AG20443 (cell line): ENCODE results near the gene H1-8.
"Not testable (repeated sequence)": the region's sequence is repeated elsewhere in the genome, so short reads cannot be mapped to it uniquely, and the experiment has no call there.

Experiments used
- DNase-seq: peaks from one replicate; pipeline ENCODE4 v3.0.0; 2012; ENCODE audit warnings: low spot score, mixed read lengths

Gene H1-8

GRCh38 chr3:129533406-129533805 is 9.6 kb upstream of the H1-8 start:
- no peak for DNase-seq

GRCh38 chr3:129534428-129535027 is 8.4 kb upstream of the H1-8 start:
- no peak for DNase-seq

GRCh38 chr3:129535075-129535474 is 7.9 kb upstream of the H1-8 start:
- no peak for DNase-seq

GRCh38 chr3:129536374-129536667 is 6.7 kb upstream of the H1-8 start:
- no peak for DNase-seq

- no peak for DNase-seq
Measured at GRCh38 chr3:129536804-129537203, 6.2 kb upstream of the H1-8 start.

GRCh38 chr3:129539206-129539605 is 3.8 kb upstream of the H1-8 start:
- DNase-seq, result no peak

GRCh38 chr3:129540776-129541516 is 2.0 kb upstream of the H1-8 start:
- DNase-seq, result no peak

- DNase-seq, result no peak
Measured at GRCh38 chr3:129542747-129543146, 228 bp upstream of the H1-8 start.

- DNase-seq, result no peak
Measured at GRCh38 chr3:129543999-129544398, 1.0 kb downstream of the H1-8 start.

- not testable (repeated sequence) for DNase-seq
Measured at GRCh38 chr3:129545951-129546350, 3.0 kb downstream of the H1-8 start.

GRCh38 chr3:129547241-129547640 is 4.3 kb downstream of the H1-8 start:
- no peak for DNase-seq

- no peak for DNase-seq
Measured at GRCh38 chr3:129548104-129548965, 5.4 kb downstream of the H1-8 start.

GRCh38 chr3:129549006-129549800 is 6.2 kb downstream of the H1-8 start:
- DNase-seq, result peak; percentile 65

- DNase-seq, result no peak
Measured at GRCh38 chr3:129549805-129550204, 6.8 kb downstream of the H1-8 start.

- no peak for DNase-seq
Measured at GRCh38 chr3:129552287-129553050, 9.5 kb downstream of the H1-8 start.

- no peak for DNase-seq
Measured at GRCh38 chr3:129553171-129553570, 10.2 kb downstream of the H1-8 start.

GRCh38 chr3:129553719-129554118 is 10.7 kb downstream of the H1-8 start:
- no peak for DNase-seq

GRCh38 chr3:129554356-129555152 is 11.6 kb downstream of the H1-8 start:
- no peak for DNase-seq

GRCh38 chr3:129555153-129555550 is 12.2 kb downstream of the H1-8 start:
- no peak for DNase-seq

- DNase-seq, result no peak
Measured at GRCh38 chr3:129555616-129556357, 12.8 kb downstream of the H1-8 start.
